Right ventricle myocardium superior (tissue), 1 donor: ENCODE data around the gene SLFN11. TPM values are rescaled to one million over a fixed set of nuclear protein-coding genes. Genes with fewer than 3 reads are reported as not detected.
"Not testable (repeated sequence)": the region's sequence is repeated elsewhere in the genome, so short reads cannot be mapped to it uniquely, and the experiment has no call there.

ENCODE experiments used
- ATAC-seq: fragments of 200-7000 bp; cut with Tn5 transposase; one replicate; pipeline ENCODE4 v1.9.1; 2020; ENCODE audit warnings: mild to moderate bottlenecking; ENCODE audit not compliant: poor library complexity
- DNase-seq: peaks from one replicate; pipeline ENCODE4 v3.0.0-alpha.2; 2020
- intact Hi-C: fragments of 100-400 bp; cut with DNase I; formaldehyde crosslinking; loops from one replicate; pipeline ENCODE4 v1.11.2; 2022
- total RNA-seq: library from RNA; stranded (reverse); fragmentation: NEBNext Ultra II Directional; extraction: Animal tissue kit (Norgen Biotek cat#: 25700); gene quantifications from one replicate; pipeline ENCODE4 v1.2.1, GENCODE V29; 2021
- donor health status: DM: no; HTN: yes; CAD: no; lungs with severe emphysema.

SLFN11 gene
- total RNA-seq, 1 donor from 2014 or later: 16.8 TPM

- ATAC-seq (peak; percentile 79), DNase-seq (no peak)
- intact Hi-C loops: loop anchor here (10.0 kb wide), 2 partner anchors 53 to 57 kb away; no protein-coding TSS in a partner anchor
Measured at GRCh38 chr17:35368081-35368830, 5.2 kb downstream of the SLFN11 start.

GRCh38 chr17:35361027-35361426 is 12.4 kb downstream of the SLFN11 start:
- ATAC-seq (peak; percentile 25), DNase-seq (no peak)
- intact Hi-C loops: loop anchor here (10.0 kb wide), 2 partner anchors 46 to 64 kb away; no protein-coding TSS in a partner anchor

GRCh38 chr17:35359398-35359797 is 14.0 kb downstream of the SLFN11 start:
- ATAC-seq (no peak), DNase-seq (no peak)
- intact Hi-C loops: no loop called here

- intact Hi-C loops: no loop called here
- ATAC-seq (no peak), DNase-seq (no peak)
Measured at GRCh38 chr17:35352284-35352683, 21.1 kb downstream of the SLFN11 start.

DNA sequence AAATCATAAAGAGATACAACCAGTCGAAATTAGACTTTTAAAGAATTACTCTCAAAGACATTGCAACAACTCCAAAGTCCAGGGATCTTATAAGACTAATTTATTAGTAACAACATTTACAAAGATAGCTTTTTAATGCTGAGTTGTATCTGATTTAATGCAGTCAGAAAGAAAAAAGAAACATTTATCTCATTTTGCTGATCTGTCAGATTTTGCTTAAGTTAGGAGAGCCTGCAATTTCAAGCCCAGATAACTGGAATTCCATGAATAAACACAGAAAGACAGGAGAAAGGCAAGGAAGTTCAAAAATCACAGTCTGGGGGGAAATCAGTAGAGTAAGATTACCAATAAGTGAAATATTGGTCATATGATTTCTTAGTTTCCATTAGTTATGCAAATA is 22.9 kb downstream of the SLFN11 start:
- ATAC-seq (no peak), DNase-seq (no peak)
- intact Hi-C loops: no loop called here

- DNase-seq (peak; percentile 84), ATAC-seq (peak; percentile 92)
- intact Hi-C loops: no loop called here
Measured at GRCh38 chr17:35345926-35346771, 27.3 kb downstream of the SLFN11 start.

GRCh38 chr17:35345445-35345925 is 27.9 kb downstream of the SLFN11 start:
- peak; percentile 19 for ATAC-seq
- intact Hi-C loops: no loop called here
- no peak for DNase-seq

- intact Hi-C loops: no loop called here
- ATAC-seq: no peak
- no peak for DNase-seq
Measured at GRCh38 chr17:35344262-35344661, 29.2 kb downstream of the SLFN11 start.

DNA sequence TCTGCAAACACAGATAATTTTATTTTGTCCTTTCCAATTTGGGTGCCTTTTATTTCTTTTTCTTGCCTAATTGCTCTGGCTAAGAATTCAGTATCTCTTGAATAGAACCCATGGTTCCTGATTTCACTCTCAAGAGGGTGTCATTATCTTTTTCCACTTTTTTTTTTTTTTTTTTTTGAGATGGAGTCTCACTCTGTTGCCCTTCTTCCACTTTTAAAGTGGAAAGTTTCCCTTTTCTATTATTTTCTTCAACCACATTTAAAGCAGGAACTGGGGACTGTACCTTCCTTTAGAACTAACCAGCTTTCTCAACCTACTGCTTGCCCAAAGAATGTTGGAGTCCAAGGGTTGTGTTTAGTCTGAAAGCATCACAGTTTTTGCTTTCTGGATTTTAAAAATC is 31.1 kb downstream of the SLFN11 start:
- ATAC-seq (no peak), DNase-seq (no peak)

DNA sequence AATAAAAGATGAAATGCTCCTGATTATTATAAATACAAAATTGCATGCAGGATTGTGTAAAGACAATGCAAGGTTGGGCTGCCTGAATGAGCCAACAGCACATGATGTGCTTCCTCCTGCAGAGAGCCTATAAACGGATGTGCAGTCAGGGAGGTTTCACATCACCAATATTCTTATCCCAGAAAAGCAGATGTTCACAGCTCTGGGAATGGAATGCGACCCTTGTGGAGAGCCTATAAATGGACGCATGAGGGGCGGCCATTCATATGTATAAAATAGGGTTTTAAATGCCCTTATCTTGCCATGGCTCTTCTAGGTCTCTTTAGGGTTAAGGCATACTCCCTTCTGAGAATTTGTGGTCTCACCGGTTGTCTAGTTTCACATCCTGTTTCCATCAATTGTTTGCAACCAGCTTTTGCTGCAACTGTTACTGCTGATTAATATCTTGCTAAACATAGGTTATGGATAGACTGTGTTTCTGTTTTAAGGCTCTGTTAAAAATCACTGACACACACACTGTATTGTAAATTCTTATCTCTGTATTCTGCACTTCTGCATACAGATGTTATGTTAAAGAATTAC is 31.9 kb downstream of the SLFN11 start:
- intact Hi-C loops: no loop called here
- DNase-seq (no peak), ATAC-seq (no peak)

More for the DNA sequence above, 31.1 kb downstream of the SLFN11 start:
- intact Hi-C loops: no loop called here

- no peak for ATAC-seq
- DNase-seq: no peak
- intact Hi-C loops: no loop called here
Measured at GRCh38 chr17:35338230-35338629, 35.2 kb downstream of the SLFN11 start.

GRCh38 chr17:35337364-35337763 is 36.1 kb downstream of the SLFN11 start:
- ATAC-seq: no peak
- DNase-seq: no peak
- intact Hi-C loops: no loop called here

DNA sequence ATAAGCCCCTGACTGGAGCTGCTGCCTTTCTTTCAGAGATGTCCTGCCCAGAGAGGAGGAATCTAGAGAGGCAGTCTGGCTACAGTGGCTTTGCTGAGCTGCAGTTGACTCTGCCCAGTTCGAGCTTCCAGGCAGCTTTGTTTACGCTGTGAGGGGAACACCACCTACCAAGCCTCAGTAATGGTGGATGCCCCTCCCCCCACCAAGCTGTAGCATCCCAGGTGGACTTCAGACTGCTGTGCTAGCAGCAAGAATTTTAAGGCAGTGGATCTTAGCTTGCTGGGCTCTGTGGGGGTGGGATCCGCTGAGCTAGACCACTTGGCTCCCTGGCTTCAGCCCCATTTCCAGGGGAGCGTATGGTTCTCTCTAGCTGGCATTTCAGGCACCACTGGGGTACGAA is 39.8 kb downstream of the SLFN11 start:
- ATAC-seq, intact Hi-C loops: not testable (repeated sequence)

GRCh38 chr17:35322749-35323148 is 50.7 kb downstream of the SLFN11 start:
- intact Hi-C loops: no loop called here
- ATAC-seq: no peak
- no peak for DNase-seq

More for the DNA sequence above, 39.8 kb downstream of the SLFN11 start:
- DNase-seq: not testable (repeated sequence)

- no peak for DNase-seq
- no peak for ATAC-seq
- intact Hi-C loops: loop anchor here (10.0 kb wide), 1 partner anchor 49 kb away; no protein-coding TSS in a partner anchor
Measured at GRCh38 chr17:35315971-35316370, 57.5 kb downstream of the SLFN11 start.

GRCh38 chr17:35315283-35315682 is 58.1 kb downstream of the SLFN11 start:
- intact Hi-C loops: loop anchor here (10.0 kb wide), 1 partner anchor 50 kb away; no protein-coding TSS in a partner anchor
- ATAC-seq (peak; percentile 32), DNase-seq (no peak)

GRCh38 chr17:35314415-35315216 is 58.8 kb downstream of the SLFN11 start:
- ATAC-seq (no peak), DNase-seq (no peak)
- intact Hi-C loops: loop anchor here (10.0 kb wide), 1 partner anchor 50 kb away; no protein-coding TSS in a partner anchor

DNA sequence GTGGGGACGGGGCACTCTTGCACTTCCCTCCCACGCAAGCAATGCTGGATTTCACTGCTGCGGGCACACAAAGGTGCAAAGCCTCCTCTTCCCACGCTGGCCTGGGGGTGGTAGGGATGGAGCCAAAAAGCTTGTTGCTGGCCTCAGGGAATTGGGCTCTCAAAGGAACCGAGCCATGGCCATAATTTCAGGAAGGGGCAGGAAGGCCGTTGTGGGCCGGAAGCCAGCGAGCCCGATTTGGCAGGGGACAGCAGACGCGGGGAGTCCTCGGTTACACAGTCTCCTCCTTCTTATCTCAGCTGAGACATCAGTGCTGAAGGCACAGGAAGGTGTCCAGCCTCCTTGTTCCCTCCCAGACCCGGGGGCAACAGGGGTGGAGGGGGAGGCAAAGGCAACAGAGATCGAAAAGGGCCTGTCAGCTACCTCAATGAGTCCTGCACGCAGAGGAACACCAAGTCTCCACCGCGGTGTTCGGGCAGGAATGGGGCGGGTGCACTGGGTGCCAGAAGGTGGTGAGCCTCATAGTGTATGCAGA is 59.5 kb downstream of the SLFN11 start:
- ATAC-seq: peak; percentile 32
- DNase-seq: peak; percentile 75
- intact Hi-C loops: loop anchor here (2.0 to 10.0 kb wide), 2 partner anchors 51 to 219 kb away; no protein-coding TSS in a partner anchor
